ENCODE results near the gene SMAD6.

The SMAD6 gene

GRCh38 chr15:66743204-66743603 is 41.2 kb downstream of the SMAD6 start:
- H2BK12ac ChIP-seq (ENCODE audit: low read length), result no peak overlapping the region
- H3K23ac ChIP-seq (ENCODE audit: low read length), result no peak overlapping the region
- H3K79me2 ChIP-seq (ENCODE audit: control insufficient read depth, insufficient read depth, low read length, poor library complexity), result peaks cover 12% of the 10 kb centered on the region
- H3K4me3 ChIP-seq (ENCODE audit: low read depth, low read length), result no peak overlapping the region
- DNase-seq, result no peak
- H2AFZ ChIP-seq (ENCODE audit: insufficient read depth, low read length, poor library complexity), result no peak overlapping the region
- H4K91ac ChIP-seq (ENCODE audit: low read depth, low read length), result no peak overlapping the region
- no peak overlapping the region for H3K14ac ChIP-seq (ENCODE audit: low read length)
- H3K36me3 ChIP-seq (ENCODE audit: control insufficient read depth in 1 of 2, insufficient read depth in 2 of 2, low read length in 2 of 2), result peaks cover 53 to 70% of the 10 kb centered on the region in 2 experiments
- peaks cover 4% of the 10 kb centered on the region for H3K9me3 ChIP-seq (ENCODE audit: insufficient read depth, low read depth, low read length)
- H3K4me2 ChIP-seq (ENCODE audit: low read length), result no peak overlapping the region
- no peak overlapping the region for H3K18ac ChIP-seq (ENCODE audit: low read length)
- H4K8ac ChIP-seq (ENCODE audit: low read depth, low read length), result no peak overlapping the region
- peak overlapping the region; percentile 22 for H3K4ac ChIP-seq (ENCODE audit: low read depth, low read length)
- H3K9ac ChIP-seq (ENCODE audit: low read length), result no peak overlapping the region
- no peak overlapping the region for H2BK120ac ChIP-seq (ENCODE audit: insufficient read depth, low read length, poor library complexity)
- H2AK5ac ChIP-seq (ENCODE audit: low read length), result no peak overlapping the region
- no peak overlapping the region for H2BK5ac ChIP-seq (ENCODE audit: low read depth, low read length, poor library complexity)
- no peak overlapping the region for H4K12ac ChIP-seq (ENCODE audit: low read depth, low read length)
- H3K27me3 ChIP-seq (ENCODE audit: insufficient read depth, low read length), result no peaks in the 10 kb centered on the region
- H3K4me1 ChIP-seq (ENCODE audit: control insufficient read depth in 1 of 2, insufficient read depth in 2 of 2, low read length in 2 of 2), result peaks cover 18 to 29% of the 10 kb centered on the region in 2 experiments
- H3K79me1 ChIP-seq (ENCODE audit: low read length), result no peaks in the 10 kb centered on the region
- H3K27ac ChIP-seq (ENCODE audit: low read depth, low read length), result no peak overlapping the region
- WGBS (ENCODE audit: extremely low coverage, insufficient coverage, insufficient read length), result no CpG with 5 or more reads among the region's 5 CpGs

GRCh38 chr15:66743703-66744536 is 41.9 kb downstream of the SMAD6 start:
- no peak overlapping the region for H4K8ac ChIP-seq (ENCODE audit: low read depth, low read length)
- H2BK12ac ChIP-seq (ENCODE audit: low read length), result no peak overlapping the region
- H3K27me3 ChIP-seq (ENCODE audit: insufficient read depth, low read length), result no peaks in the 10 kb centered on the region
- no peak overlapping the region for H2AK5ac ChIP-seq (ENCODE audit: low read length)
- no CpG with 5 or more reads among the region's 15 CpGs for WGBS (ENCODE audit: extremely low coverage, insufficient coverage, insufficient read length)
- no peak overlapping the region for H3K14ac ChIP-seq (ENCODE audit: low read length)
- peaks cover 10% of the 10 kb centered on the region for H3K79me2 ChIP-seq (ENCODE audit: control insufficient read depth, insufficient read depth, low read length, poor library complexity)
- H3K36me3 ChIP-seq (ENCODE audit: control insufficient read depth in 1 of 2, insufficient read depth in 2 of 2, low read length in 2 of 2), result peaks cover 49 to 64% of the 10 kb centered on the region in 2 experiments
- H4K91ac ChIP-seq (ENCODE audit: low read depth, low read length), result no peak overlapping the region
- no peak overlapping the region for H3K4me2 ChIP-seq (ENCODE audit: low read length)
- peaks cover 18 to 29% of the 10 kb centered on the region in 2 experiments for H3K4me1 ChIP-seq (ENCODE audit: control insufficient read depth in 1 of 2, insufficient read depth in 2 of 2, low read length in 2 of 2)
- no peak overlapping the region for H3K27ac ChIP-seq (ENCODE audit: low read depth, low read length)
- peak overlapping the region; percentile 26 for H3K18ac ChIP-seq (ENCODE audit: low read length)
- H3K79me1 ChIP-seq (ENCODE audit: low read length), result no peaks in the 10 kb centered on the region
- H3K4ac ChIP-seq (ENCODE audit: low read depth, low read length), result peak overlapping the region; percentile 2
- H4K12ac ChIP-seq (ENCODE audit: low read depth, low read length), result no peak overlapping the region
- DNase-seq, result no peak
- no peak overlapping the region for H3K9ac ChIP-seq (ENCODE audit: low read length)
- no peak overlapping the region for H2BK120ac ChIP-seq (ENCODE audit: insufficient read depth, low read length, poor library complexity)
- H2BK5ac ChIP-seq (ENCODE audit: low read depth, low read length, poor library complexity), result no peak overlapping the region
- H2AFZ ChIP-seq (ENCODE audit: insufficient read depth, low read length, poor library complexity), result no peak overlapping the region
- no peak overlapping the region for H3K4me3 ChIP-seq (ENCODE audit: low read depth, low read length)
- peaks cover 2% of the 10 kb centered on the region for H3K9me3 ChIP-seq (ENCODE audit: insufficient read depth, low read depth, low read length)
- no peak overlapping the region for H3K23ac ChIP-seq (ENCODE audit: low read length)

- Histone ChIP-seq H3K4me2 (ENCODE audit: low read length) (no peak overlapping the region), H3K4me1 (ENCODE audit: control insufficient read depth in 1 of 2, insufficient read depth in 2 of 2, low read length in 2 of 2) (peaks cover 18 to 32% of the 10 kb centered on the region in 2 experiments), H3K4ac (ENCODE audit: low read depth, low read length) (peak overlapping the region; percentile 46), H3K79me2 (ENCODE audit: control insufficient read depth, insufficient read depth, low read length, poor library complexity) (peaks cover 10% of the 10 kb centered on the region), H2BK120ac (ENCODE audit: insufficient read depth, low read length, poor library complexity) (no peak overlapping the region), H3K27ac (ENCODE audit: low read depth, low read length) (no peak overlapping the region), H3K9ac (ENCODE audit: low read length) (no peak overlapping the region), H2BK5ac (ENCODE audit: low read depth, low read length, poor library complexity) (no peak overlapping the region), H3K4me3 (ENCODE audit: low read depth, low read length) (no peak overlapping the region), H2AK5ac (ENCODE audit: low read length) (no peak overlapping the region), H4K8ac (ENCODE audit: low read depth, low read length) (no peak overlapping the region), H4K91ac (ENCODE audit: low read depth, low read length) (no peak overlapping the region), H3K14ac (ENCODE audit: low read length) (no peak overlapping the region), H3K79me1 (ENCODE audit: low read length) (no peaks in the 10 kb centered on the region), H4K12ac (ENCODE audit: low read depth, low read length) (no peak overlapping the region), H3K23ac (ENCODE audit: low read length) (no peak overlapping the region), H3K18ac (ENCODE audit: low read length) (no peak overlapping the region), H2BK12ac (ENCODE audit: low read length) (no peak overlapping the region), H3K27me3 (ENCODE audit: insufficient read depth, low read length) (no peaks in the 10 kb centered on the region), H3K36me3 (ENCODE audit: control insufficient read depth in 1 of 2, insufficient read depth in 2 of 2, low read length in 2 of 2) (peaks cover 52 to 63% of the 10 kb centered on the region in 2 experiments), H2AFZ (ENCODE audit: insufficient read depth, low read length, poor library complexity) (no peak overlapping the region), H3K9me3 (ENCODE audit: insufficient read depth, low read depth, low read length) (peaks cover 2% of the 10 kb centered on the region)
- WGBS (ENCODE audit: extremely low coverage, insufficient coverage, insufficient read length), result no CpG with 5 or more reads among the region's 4 CpGs
- no peak for DNase-seq
Measured at GRCh38 chr15:66744610-66745279, 42.7 kb downstream of the SMAD6 start.

GRCh38 chr15:66745530-66746230 is 43.6 kb downstream of the SMAD6 start:
- DNase-seq, result no peak
- Histone ChIP-seq H3K9ac (ENCODE audit: low read length) (no peak overlapping the region), H2BK5ac (ENCODE audit: low read depth, low read length, poor library complexity) (no peak overlapping the region)

More at GRCh38 chr15:66745530-66746230, 43.6 kb downstream of the SMAD6 start:
- H3K4me1 ChIP-seq (ENCODE audit: control insufficient read depth in 1 of 2, insufficient read depth in 2 of 2, low read length in 2 of 2), result peaks cover 18 to 34% of the 10 kb centered on the region in 2 experiments
- H3K4ac ChIP-seq (ENCODE audit: low read depth, low read length), result peak overlapping the region; percentile 60
- no peak overlapping the region for H3K4me3 ChIP-seq (ENCODE audit: low read depth, low read length)
- H2AK5ac ChIP-seq (ENCODE audit: low read length), result no peak overlapping the region
- H3K79me2 ChIP-seq (ENCODE audit: control insufficient read depth, insufficient read depth, low read length, poor library complexity), result peaks cover 10% of the 10 kb centered on the region
- H3K27ac ChIP-seq (ENCODE audit: low read depth, low read length), result no peak overlapping the region
- H2BK120ac ChIP-seq (ENCODE audit: insufficient read depth, low read length, poor library complexity), result no peak overlapping the region
- no peak overlapping the region for H3K4me2 ChIP-seq (ENCODE audit: low read length)
- peak overlapping the region; percentile 50 for H2BK12ac ChIP-seq (ENCODE audit: low read length)
- peak overlapping the region; percentile 13 for H3K14ac ChIP-seq (ENCODE audit: low read length)
- H3K27me3 ChIP-seq (ENCODE audit: insufficient read depth, low read length), result no peaks in the 10 kb centered on the region
- peaks cover 51 to 63% of the 10 kb centered on the region in 2 experiments for H3K36me3 ChIP-seq (ENCODE audit: control insufficient read depth in 1 of 2, insufficient read depth in 2 of 2, low read length in 2 of 2)
- no peak overlapping the region for H4K12ac ChIP-seq (ENCODE audit: low read depth, low read length)
- no CpG with 5 or more reads among the region's 9 CpGs for WGBS (ENCODE audit: extremely low coverage, insufficient coverage, insufficient read length)
- peaks cover 2% of the 10 kb centered on the region for H3K9me3 ChIP-seq (ENCODE audit: insufficient read depth, low read depth, low read length)
- H3K18ac ChIP-seq (ENCODE audit: low read length), result peak overlapping the region; percentile 7
- no peak overlapping the region for H3K23ac ChIP-seq (ENCODE audit: low read length)
- H2AFZ ChIP-seq (ENCODE audit: insufficient read depth, low read length, poor library complexity), result no peak overlapping the region
- H4K91ac ChIP-seq (ENCODE audit: low read depth, low read length), result no peak overlapping the region
- H4K8ac ChIP-seq (ENCODE audit: low read depth, low read length), result peak overlapping the region; percentile 49
- H3K79me1 ChIP-seq (ENCODE audit: low read length), result no peaks in the 10 kb centered on the region

Data from trophoblast cell (in vitro differentiated cells and primary cell).